ENCODE measurements around the gene P2RX6. TPM values are rescaled to one million over a fixed set of nuclear protein-coding genes. Genes with fewer than 3 reads are reported as not detected.
A peak's percentile ranks its signal among the peaks of the same experiment; 100 is the strongest.

Gene P2RX6
- total and polyA plus RNA-seq, 9 of the 15 experiments (the other 6 are each of a cell fraction or from before 2014, with no cell fraction given): 0.01 to 3.9 (median 1.5) TPM; not detected in 1

- TF ChIP-seq MAX (CRISPR knock-in tag; IDR thresholded peaks at IDR 0.05) (no peak), FOXP1 (CRISPR knock-in tag; IDR thresholded peaks at IDR 0.05) (0 out of 2 replicates have a peak, but pooled peaks have one; percentile 27), MIER1 (IDR thresholded peaks at IDR 0.05; ENCODE audit: low read depth) (no peak), MBD2 (IDR thresholded peaks at IDR 0.05; ENCODE audit: borderline replicate concordance, low read depth) (no peak), NCOA2 (IDR thresholded peaks at IDR 0.05; ENCODE audit: partially characterized antibody in 2 of 2) (no peak), SIN3B (IDR thresholded peaks at IDR 0.05; ENCODE audit: low read depth) (no peak), MAFK (IDR thresholded peaks at IDR 0.05; ENCODE audit: low read length) (no peak), FOXA3 (CRISPR knock-in tag; conservative IDR thresholded peaks at IDR 0.05 in 1 of 2, IDR thresholded peaks at IDR 0.05 in 1 of 2) (peak in 1 of 2 experiments; percentile 10; a peak in 1 of 4 replicates), TAF1 (IDR thresholded peaks at IDR 0.05; ENCODE audit: control insufficient read depth, extremely low read depth, insufficient read depth, low read length, severe bottlenecking) (no peak), ARID3A (IDR thresholded peaks at IDR 0.05; ENCODE audit: borderline replicate concordance, low read depth, low read length) (no peak), ZNF740 (CRISPR knock-in tag; IDR thresholded peaks at IDR 0.05) (0 out of 2 replicates have a peak, but pooled peaks have one; percentile 13), ZNF740 (tag; IDR thresholded peaks at IDR 0.05) (no peak), RUNX1 (IDR thresholded peaks at IDR 0.05; ENCODE audit: low read depth) (no peak), ATF1 (CRISPR knock-in tag; IDR thresholded peaks at IDR 0.05) (no peak), ATF1 (tag; IDR thresholded peaks at IDR 0.05) (no peak), ATF7 (IDR thresholded peaks at IDR 0.05) (no peak), CREB1 (IDR thresholded peaks at IDR 0.05) (0 out of 2 replicates have a peak, but pooled peaks have one; percentile 6), CREB1 (CRISPR knock-in tag; IDR thresholded peaks at IDR 0.05) (no peak), ZNF24 (IDR thresholded peaks at IDR 0.05) (no peak), CBFB (CRISPR knock-in tag; IDR thresholded peaks at IDR 0.05) (no peak)
- TF ChIP-seq, protein P1, sequence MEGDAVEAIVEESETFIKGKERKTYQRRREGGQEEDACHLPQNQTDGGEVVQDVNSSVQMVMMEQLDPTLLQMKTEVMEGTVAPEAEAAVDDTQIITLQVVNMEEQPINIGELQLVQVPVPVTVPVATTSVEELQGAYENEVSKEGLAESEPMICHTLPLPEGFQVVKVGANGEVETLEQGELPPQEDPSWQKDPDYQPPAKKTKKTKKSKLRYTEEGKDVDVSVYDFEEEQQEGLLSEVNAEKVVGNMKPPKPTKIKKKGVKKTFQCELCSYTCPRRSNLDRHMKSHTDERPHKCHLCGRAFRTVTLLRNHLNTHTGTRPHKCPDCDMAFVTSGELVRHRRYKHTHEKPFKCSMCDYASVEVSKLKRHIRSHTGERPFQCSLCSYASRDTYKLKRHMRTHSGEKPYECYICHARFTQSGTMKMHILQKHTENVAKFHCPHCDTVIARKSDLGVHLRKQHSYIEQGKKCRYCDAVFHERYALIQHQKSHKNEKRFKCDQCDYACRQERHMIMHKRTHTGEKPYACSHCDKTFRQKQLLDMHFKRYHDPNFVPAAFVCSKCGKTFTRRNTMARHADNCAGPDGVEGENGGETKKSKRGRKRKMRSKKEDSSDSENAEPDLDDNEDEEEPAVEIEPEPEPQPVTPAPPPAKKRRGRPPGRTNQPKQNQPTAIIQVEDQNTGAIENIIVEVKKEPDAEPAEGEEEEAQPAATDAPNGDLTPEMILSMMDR (IDR thresholded peaks at IDR 0.05 in 2 of 3, conservative IDR thresholded peaks at IDR 0.05 in 1 of 3; ENCODE audit: insufficient read depth in 2 of 3, low read depth in 1 of 3, low read length in 3 of 3): no peak
Measured at GRCh38 chr22:21042978-21043859, 28.3 kb downstream of the P2RX6 start (continued).

Data from K562 (cell line).